Smooth muscle cell (in vitro differentiated cells): Measurements from ENCODE around the gene MT1E. TPM values are rescaled to one million over a fixed set of nuclear protein-coding genes. Genes with fewer than 3 reads are reported as not detected.
A peak's percentile ranks its signal among the peaks of the same experiment; 100 is the strongest.
"Not testable (repeated sequence)": the region's sequence is repeated elsewhere in the genome, so short reads cannot be mapped to it uniquely, and the experiment has no call there.

Experiments used
- DNase-seq: peaks from one replicate; lab custom pipeline; 2025; ENCODE audit not compliant: unreplicated experiment; lab: John Stamatoyannopoulos, UW
- H2AFZ ChIP-seq: fragments of 200-600 bp; sonication (generic); 2 replicates; pipeline ENCODE4 v1.6.0; 2016; ENCODE audit warnings: antibody characterized with exemption, low read depth, mild to moderate bottlenecking
- H3F3A ChIP-seq: fragments of 200-600 bp; sonication (generic); 2 replicates; pipeline ENCODE4 v1.6.0; 2017; ENCODE audit warnings: antibody characterized with exemption, low read depth
- H3K27ac ChIP-seq: fragments of 200-600 bp; sonication (generic); 2 replicates; pipeline ENCODE4 v1.5.1; 2016; ENCODE audit warnings: low read depth, mild to moderate bottlenecking
- H3K27me3 ChIP-seq: fragments of 200-600 bp; sonication (generic); 2 replicates; pipeline ENCODE4 v1.6.1; 2016; ENCODE audit warnings: low read depth, mild to moderate bottlenecking
- H3K36me3 ChIP-seq: fragments of 200-600 bp; sonication (generic); 2 replicates; pipeline ENCODE4 v1.5.1; 2016; ENCODE audit warnings: low read depth
- H3K4me1 ChIP-seq: fragments of 200-600 bp; sonication (generic); 2 replicates; pipeline ENCODE4 v1.5.1; 2016; ENCODE audit warnings: low read depth
- H3K4me2 ChIP-seq: fragments of 200-600 bp; sonication (generic); 2 replicates; pipeline ENCODE4 v1.6.0; 2016; ENCODE audit warnings: mild to moderate bottlenecking
- H3K4me3 ChIP-seq: fragments of 200-600 bp; sonication (generic); 2 replicates; pipeline ENCODE4 v1.5.1; 2016; ENCODE audit warnings: mild to moderate bottlenecking
- H3K79me2 ChIP-seq: fragments of 200-600 bp; sonication (generic); 2 replicates; pipeline ENCODE4 v1.6.0; 2016; ENCODE audit warnings: low read depth, mild to moderate bottlenecking
- H3K9ac ChIP-seq: fragments of 200-600 bp; sonication (generic); 2 replicates; pipeline ENCODE4 v1.6.0; 2016; ENCODE audit warnings: low read depth
- H3K9me3 ChIP-seq: fragments of 200-600 bp; sonication (generic); replicated peaks from 2 replicates; pipeline ENCODE4 v1.5.1; 2016; ENCODE audit warnings: low read depth
- H4K20me1 ChIP-seq: fragments of 200-600 bp; sonication (generic); 2 replicates; pipeline ENCODE4 v1.6.0; 2016; ENCODE audit warnings: low read depth
- WGBS: methylation state at CpG from one replicate; pipeline ENCODE4 v1.1.7; 2016; ENCODE audit warnings: low lambda C conversion rate; 5-methylcytosine and 5-hydroxymethylcytosine counted together
- polyA plus RNA-seq: library from polyadenylated mRNA; unstranded; fragments of >200 nt; fragmentation: Nextera tagmentation; extraction: Ambion mirVana; gene quantifications from 2 replicates; pipeline ENCODE4 v1.2.1, GENCODE V29; 2016
- total RNA-seq: library from RNA; depleted of rRNA; stranded (reverse); fragments of >200 nt; gene quantifications from 2 replicates; pipeline ENCODE4 v1.2.3, GENCODE V29; 2014
- TF ChIP-seq, protein P1 (sequence below): fragments of 200-600 bp; sonication (generic); IDR thresholded peaks from 2 replicates; pipeline ENCODE4 v1.5.1; 2017; ENCODE audit warnings: borderline replicate concordance, mild to moderate bottlenecking, antibody characterized with exemption; ENCODE audit not compliant: insufficient read depth, poor library complexity, severe bottlenecking

The MT1E gene
- total and polyA plus RNA-seq, 2 experiments from 2014 or later = 2.0 to 10.3 TPM

DNA sequence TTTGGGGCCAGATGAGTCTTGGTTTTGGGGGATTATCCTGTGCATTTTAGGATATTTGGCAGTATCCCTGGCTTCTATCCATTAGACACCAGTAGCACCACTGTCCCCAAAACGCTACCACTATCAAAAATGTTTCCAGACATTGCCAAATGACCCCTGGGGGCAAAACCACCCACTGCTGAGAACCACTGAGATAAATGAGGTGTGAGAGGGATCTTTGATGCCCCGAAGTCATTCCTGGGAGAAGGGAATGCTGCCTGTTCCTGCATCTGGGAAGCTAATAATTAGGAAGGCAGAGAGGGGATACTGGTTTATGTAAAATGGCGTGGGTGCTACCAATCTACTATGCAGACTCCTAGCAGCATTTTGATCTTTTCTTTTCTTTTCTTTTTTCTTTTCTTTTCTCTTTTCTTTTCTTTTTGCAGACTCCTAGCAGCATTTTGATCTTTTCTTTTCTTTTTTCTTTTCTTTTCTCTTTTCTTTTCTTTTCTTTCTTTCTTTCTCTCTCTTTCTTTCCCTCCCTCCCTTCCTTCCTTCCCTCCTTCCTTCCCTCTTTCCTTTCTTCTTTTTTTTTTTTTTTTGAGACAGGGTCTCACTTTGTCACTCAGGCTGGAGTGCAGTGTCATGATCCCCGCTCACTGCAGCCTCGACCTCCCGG is 45.1 kb upstream of the MT1E start:
- no peaks in the 10 kb centered on the region for H3K9me3 ChIP-seq
- H3K27me3 ChIP-seq = peaks cover 3% of the 10 kb centered on the region
- TF ChIP-seq, protein P1, sequence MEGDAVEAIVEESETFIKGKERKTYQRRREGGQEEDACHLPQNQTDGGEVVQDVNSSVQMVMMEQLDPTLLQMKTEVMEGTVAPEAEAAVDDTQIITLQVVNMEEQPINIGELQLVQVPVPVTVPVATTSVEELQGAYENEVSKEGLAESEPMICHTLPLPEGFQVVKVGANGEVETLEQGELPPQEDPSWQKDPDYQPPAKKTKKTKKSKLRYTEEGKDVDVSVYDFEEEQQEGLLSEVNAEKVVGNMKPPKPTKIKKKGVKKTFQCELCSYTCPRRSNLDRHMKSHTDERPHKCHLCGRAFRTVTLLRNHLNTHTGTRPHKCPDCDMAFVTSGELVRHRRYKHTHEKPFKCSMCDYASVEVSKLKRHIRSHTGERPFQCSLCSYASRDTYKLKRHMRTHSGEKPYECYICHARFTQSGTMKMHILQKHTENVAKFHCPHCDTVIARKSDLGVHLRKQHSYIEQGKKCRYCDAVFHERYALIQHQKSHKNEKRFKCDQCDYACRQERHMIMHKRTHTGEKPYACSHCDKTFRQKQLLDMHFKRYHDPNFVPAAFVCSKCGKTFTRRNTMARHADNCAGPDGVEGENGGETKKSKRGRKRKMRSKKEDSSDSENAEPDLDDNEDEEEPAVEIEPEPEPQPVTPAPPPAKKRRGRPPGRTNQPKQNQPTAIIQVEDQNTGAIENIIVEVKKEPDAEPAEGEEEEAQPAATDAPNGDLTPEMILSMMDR = no peak
- no peak for DNase-seq
- 75% methylated on average over 6 of the region's 6 CpGs for WGBS
- H2AFZ ChIP-seq = no peak overlapping the region
- H3K27ac ChIP-seq = no peak overlapping the region
- H3K4me3 ChIP-seq = no peak overlapping the region
- H4K20me1 ChIP-seq = no peaks in the 10 kb centered on the region
- H3K4me1 ChIP-seq = no peaks in the 10 kb centered on the region
- no peaks in the 10 kb centered on the region for H3K79me2 ChIP-seq
- no peaks in the 10 kb centered on the region for H3F3A ChIP-seq
- no peak overlapping the region for H3K9ac ChIP-seq
- no peaks in the 10 kb centered on the region for H3K36me3 ChIP-seq
- H3K4me2 ChIP-seq = no peak overlapping the region

DNA sequence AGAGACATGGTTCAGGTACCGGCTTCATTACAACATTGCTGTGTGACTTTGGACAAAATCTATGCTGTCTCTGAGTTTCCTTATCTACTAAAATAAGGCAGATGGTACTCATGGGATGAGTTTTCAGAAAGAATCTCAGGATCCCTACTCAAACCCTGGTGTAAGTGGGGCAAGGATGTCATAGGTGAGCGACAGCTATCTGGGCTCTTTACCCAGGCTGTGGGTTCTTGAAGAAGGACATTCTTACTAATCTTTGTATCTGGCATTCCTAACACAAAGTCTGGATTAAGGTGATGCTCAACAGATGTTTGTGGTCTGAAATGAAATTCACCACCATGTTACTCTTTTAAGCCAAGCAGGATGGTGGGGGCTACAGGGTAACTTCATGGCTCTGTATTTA is 42.7 kb upstream of the MT1E start:
- H2AFZ ChIP-seq, H3K79me2 ChIP-seq, H4K20me1 ChIP-seq, H3F3A ChIP-seq, H3K4me3 ChIP-seq, H3K4me1 ChIP-seq, DNase-seq, H3K4me2 ChIP-seq, H3K36me3 ChIP-seq, H3K9ac ChIP-seq, H3K9me3 ChIP-seq: not testable (repeated sequence)
- 86% methylated on average over 2 of the region's 2 CpGs for WGBS
- Histone ChIP-seq H3K27ac (peak overlapping the region; percentile 25), H3K27me3 (peaks cover 26% of the 10 kb centered on the region)

DNA sequence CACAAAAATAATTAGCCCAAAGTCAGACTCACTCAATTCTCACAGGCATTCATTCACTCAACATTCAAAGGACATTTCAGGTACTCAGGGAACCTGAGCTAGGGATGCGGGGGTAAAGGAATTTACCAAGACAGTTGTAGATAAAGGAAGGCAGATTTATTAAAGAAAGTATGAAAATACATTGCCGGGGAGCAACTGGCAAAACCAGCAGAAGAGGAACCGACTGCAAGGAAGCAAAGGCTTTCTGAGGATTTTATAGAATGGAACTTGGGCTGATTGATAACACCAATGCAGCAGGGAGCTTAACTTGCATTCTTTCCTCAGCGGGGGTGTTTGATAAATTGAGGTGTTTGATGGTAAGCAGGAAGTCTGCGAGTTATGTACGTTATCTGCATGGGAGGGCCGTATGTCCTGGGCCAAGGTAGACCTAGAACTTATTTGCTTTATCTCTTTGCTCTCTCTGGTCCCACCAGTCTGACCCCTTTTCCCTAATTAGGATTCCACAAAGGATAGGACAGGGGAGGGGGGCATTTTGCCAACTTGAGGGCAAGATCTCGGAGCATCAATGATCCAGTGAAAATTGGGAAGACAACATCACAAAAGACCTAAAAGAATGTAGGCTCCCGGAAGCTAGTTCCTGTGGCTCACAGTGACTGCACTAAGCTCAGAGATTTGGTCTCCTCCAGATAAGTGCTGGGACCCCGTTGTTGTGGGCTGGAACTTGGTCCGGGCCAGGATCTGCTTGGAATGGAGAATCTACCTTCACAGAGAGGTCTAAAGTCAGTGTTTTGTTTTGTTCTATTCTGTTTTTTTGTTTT is 42.0 kb upstream of the MT1E start:
- TF ChIP-seq, protein P1 = no peak
- no peaks in the 10 kb centered on the region for H3K9me3 ChIP-seq
- peaks cover 33% of the 10 kb centered on the region for H3K27me3 ChIP-seq
- WGBS = 67% methylated on average over 11 of the region's 11 CpGs
- no peak for DNase-seq
- H3K4me3 ChIP-seq = no peak overlapping the region
- H3K79me2 ChIP-seq = no peaks in the 10 kb centered on the region
- no peak overlapping the region for H3K9ac ChIP-seq
- no peak overlapping the region for H3K27ac ChIP-seq
- H3K36me3 ChIP-seq = no peaks in the 10 kb centered on the region
- H3K4me2 ChIP-seq = no peak overlapping the region
- no peaks in the 10 kb centered on the region for H4K20me1 ChIP-seq
- H3K4me1 ChIP-seq = no peaks in the 10 kb centered on the region
- H2AFZ ChIP-seq = no peak overlapping the region
- no peaks in the 10 kb centered on the region for H3F3A ChIP-seq

DNA sequence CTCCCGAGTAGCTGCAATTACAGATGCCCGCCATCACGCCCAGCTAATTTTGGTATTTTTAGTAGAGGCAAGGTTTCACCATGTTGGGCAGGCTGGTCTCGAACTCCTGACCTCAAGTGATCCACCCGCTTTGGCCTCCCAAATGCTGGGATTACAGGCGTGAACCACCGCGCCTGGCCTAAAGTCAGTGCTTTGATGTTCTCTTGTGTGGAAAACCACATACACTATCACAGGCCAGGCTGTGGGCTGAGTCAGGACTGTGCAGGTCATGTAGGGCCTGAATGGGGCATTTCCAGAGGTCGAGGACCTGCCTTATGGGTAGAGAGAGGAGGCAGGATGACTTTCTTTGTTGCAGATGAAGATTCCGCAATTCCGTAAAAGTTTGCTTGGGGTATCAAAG is 41.3 kb upstream of the MT1E start:
- H3K9ac ChIP-seq = no peak overlapping the region
- no peaks in the 10 kb centered on the region for H3K9me3 ChIP-seq
- no peak overlapping the region for H3K27ac ChIP-seq
- H3K36me3 ChIP-seq = no peaks in the 10 kb centered on the region
- H4K20me1 ChIP-seq = no peaks in the 10 kb centered on the region
- no peaks in the 10 kb centered on the region for H3K79me2 ChIP-seq
- no peak overlapping the region for H3K4me3 ChIP-seq
- TF ChIP-seq, protein P1 = no peak
- no peak for DNase-seq
- H3F3A ChIP-seq = no peaks in the 10 kb centered on the region
- no peak overlapping the region for H2AFZ ChIP-seq
- H3K27me3 ChIP-seq = peaks cover 40% of the 10 kb centered on the region
- WGBS = 93% methylated on average over 11 of the region's 11 CpGs
- H3K4me2 ChIP-seq = no peak overlapping the region
- H3K4me1 ChIP-seq = no peaks in the 10 kb centered on the region
